Mucosa of rectum (tissue), 2 donors: Measurements from ENCODE around the gene TOM1L2.

Experiments used
- H3K27ac ChIP-seq, 2 donors: one replicate each; pipeline ENCODE4 v1.7.0; 2013; ENCODE audit warnings: inconsistent platforms in 2 of 2, low read depth in 2 of 2, low read length in 2 of 2
- H3K27me3 ChIP-seq, 2 donors: one replicate each; pipeline ENCODE4 v1.7.0; 2013; ENCODE audit warnings: low read length in 2 of 2; ENCODE audit not compliant: control insufficient read depth in 2 of 2, insufficient read depth in 2 of 2
- H3K36me3 ChIP-seq, 2 donors: one replicate each; pipeline ENCODE4 v1.7.0; 2013; ENCODE audit warnings: low read length in 2 of 2; ENCODE audit not compliant: control insufficient read depth in 2 of 2, insufficient read depth in 2 of 2
- H3K4me1 ChIP-seq, 2 donors: one replicate each; pipeline ENCODE4 v1.7.0; 2013; ENCODE audit warnings: low read length in 2 of 2, mild to moderate bottlenecking in 1 of 2; ENCODE audit not compliant: control insufficient read depth in 2 of 2, insufficient read depth in 2 of 2
- H3K4me3 ChIP-seq, 2 donors: one replicate each; pipeline ENCODE4 v1.7.0; 2013; ENCODE audit warnings: low read length in 2 of 2
- H3K9ac ChIP-seq, 2 donors: one replicate each; pipeline ENCODE4 v1.7.0; 2013; ENCODE audit warnings: low read length in 2 of 2, low read depth in 1 of 2, mild to moderate bottlenecking in 1 of 2
- H3K9me3 ChIP-seq, 2 donors: one replicate each; pipeline ENCODE4 v1.7.0; 2013; ENCODE audit warnings: low read length in 2 of 2; ENCODE audit not compliant: control insufficient read depth in 2 of 2
- donor health status: healthy.
- donor health status: Normal muscosa, but diverticular disease.

TOM1L2 gene

DNA sequence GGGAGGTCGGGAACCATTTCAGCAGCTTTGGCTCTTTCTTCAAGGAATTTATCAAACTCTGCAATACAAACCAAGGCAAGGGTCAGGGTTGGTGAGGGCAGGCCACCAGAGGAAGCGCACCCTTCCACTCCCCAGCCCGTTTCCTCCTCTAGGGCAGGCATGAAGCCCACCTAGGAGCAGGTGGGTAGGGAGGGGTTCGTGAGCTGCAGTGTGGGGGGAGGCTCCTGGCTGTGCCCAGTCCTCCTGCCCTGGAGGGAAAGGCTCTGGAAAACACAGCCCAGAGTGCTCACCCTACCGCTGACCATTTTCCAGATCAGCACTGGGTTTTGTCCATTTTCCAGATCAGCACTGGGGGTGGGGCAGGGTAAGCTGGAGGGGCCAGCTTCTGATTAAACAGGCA, 124.5 kb downstream of the TOM1L2 start:
- Histone ChIP-seq H3K27ac (no peak overlapping the region), H3K9me3 (no peaks in the 10 kb centered on the region), H3K9ac (no peak overlapping the region), H3K4me1 (peaks cover 18% of the 10 kb centered on the region in 2 donors), H3K36me3 (peaks cover 4 to 7% of the 10 kb centered on the region in 2 donors), H3K4me3 (no peak overlapping the region), H3K27me3 (no peaks in the 10 kb centered on the region)

DNA sequence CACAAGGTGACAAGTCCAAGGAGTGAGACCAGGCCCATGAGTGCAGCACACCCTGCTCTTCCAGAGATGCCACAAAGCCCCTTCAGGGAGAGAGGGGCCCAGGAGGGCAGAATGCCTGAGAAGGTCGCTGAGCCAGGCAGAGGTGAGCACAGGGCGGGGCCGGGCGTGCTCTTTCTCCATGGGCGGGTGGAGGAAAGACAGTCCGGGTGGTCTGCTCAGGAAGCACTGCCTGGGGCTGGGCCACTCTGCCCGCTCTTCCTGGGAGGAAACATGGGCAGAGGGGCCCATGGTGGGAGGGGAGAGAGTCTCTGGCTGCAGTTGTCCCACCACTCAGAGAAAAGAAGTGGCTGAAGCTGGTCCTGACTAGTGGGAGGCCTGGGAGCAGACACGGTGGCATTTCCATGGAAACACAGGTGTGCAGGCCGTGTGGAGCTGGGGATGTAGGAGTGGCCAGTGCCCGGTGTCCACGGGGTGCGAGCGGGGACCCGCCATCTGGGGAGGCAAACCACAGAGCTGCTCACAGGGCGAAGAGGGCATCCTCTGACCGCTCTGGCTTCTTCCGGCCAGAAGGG, 125.0 kb downstream of the TOM1L2 start:
- no peaks in the 10 kb centered on the region for H3K9me3 ChIP-seq
- H3K4me3 ChIP-seq, result no peak overlapping the region
- H3K36me3 ChIP-seq, result peaks cover 4 to 7% of the 10 kb centered on the region in 2 donors
- no peak overlapping the region for H3K9ac ChIP-seq
- no peak overlapping the region for H3K27ac ChIP-seq
- peaks cover 18% of the 10 kb centered on the region in 2 donors for H3K4me1 ChIP-seq
- no peaks in the 10 kb centered on the region for H3K27me3 ChIP-seq

DNA sequence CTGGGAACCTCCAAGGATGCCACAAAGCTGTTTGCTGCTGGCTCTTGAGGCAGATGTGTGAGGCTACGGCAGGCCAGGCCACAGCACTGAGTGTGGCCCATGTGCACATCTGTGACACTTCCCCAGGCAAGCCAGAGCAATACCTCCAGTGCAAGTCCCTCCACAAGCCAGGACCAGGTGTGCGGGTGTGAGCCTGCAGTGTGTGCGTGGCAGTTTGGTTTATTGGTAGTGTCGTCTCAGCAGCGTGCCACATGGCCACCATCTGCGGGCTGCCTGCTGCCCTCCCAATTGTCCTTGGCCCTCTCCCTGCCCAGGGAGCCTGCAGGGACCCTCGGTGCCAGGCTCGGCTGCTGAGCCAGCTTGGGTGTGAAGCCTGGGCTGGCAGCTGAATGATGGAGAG, 125.6 kb downstream of the TOM1L2 start:
- H3K4me3 ChIP-seq, result no peak overlapping the region
- H3K4me1 ChIP-seq, result peaks cover 18% of the 10 kb centered on the region in 2 donors
- peaks cover 4 to 7% of the 10 kb centered on the region in 2 donors for H3K36me3 ChIP-seq
- H3K9ac ChIP-seq, result no peak overlapping the region
- H3K27ac ChIP-seq, result no peak overlapping the region
- no peaks in the 10 kb centered on the region for H3K27me3 ChIP-seq
- H3K9me3 ChIP-seq, result no peaks in the 10 kb centered on the region

DNA sequence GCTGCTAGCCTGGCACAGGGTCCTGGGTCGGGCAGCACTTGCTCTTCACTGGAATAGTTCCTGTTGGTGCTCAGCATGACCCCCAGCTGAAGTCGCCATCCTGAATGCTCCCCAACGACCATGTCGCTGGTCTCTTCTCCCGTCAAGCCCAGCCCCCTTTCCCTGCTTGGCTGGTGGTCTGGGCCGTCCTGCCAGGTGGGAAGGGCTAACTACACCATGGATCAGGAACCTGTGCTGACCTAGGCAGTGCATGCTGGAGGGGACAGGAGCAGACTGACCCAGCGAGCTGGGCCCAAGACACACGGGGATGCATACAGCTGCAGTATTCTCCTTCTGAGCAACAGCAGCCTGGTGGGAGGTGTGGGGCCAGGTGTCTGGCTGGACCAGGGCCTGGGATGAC, 126.2 kb downstream of the TOM1L2 start:
- Histone ChIP-seq H3K9ac (no peak overlapping the region), H3K9me3 (no peaks in the 10 kb centered on the region), H3K4me3 (no peak overlapping the region), H3K4me1 (peaks cover 19 to 22% of the 10 kb centered on the region in 2 donors), H3K36me3 (peaks cover 3 to 4% of the 10 kb centered on the region in 2 donors), H3K27ac (no peak overlapping the region), H3K27me3 (no peaks in the 10 kb centered on the region)

DNA sequence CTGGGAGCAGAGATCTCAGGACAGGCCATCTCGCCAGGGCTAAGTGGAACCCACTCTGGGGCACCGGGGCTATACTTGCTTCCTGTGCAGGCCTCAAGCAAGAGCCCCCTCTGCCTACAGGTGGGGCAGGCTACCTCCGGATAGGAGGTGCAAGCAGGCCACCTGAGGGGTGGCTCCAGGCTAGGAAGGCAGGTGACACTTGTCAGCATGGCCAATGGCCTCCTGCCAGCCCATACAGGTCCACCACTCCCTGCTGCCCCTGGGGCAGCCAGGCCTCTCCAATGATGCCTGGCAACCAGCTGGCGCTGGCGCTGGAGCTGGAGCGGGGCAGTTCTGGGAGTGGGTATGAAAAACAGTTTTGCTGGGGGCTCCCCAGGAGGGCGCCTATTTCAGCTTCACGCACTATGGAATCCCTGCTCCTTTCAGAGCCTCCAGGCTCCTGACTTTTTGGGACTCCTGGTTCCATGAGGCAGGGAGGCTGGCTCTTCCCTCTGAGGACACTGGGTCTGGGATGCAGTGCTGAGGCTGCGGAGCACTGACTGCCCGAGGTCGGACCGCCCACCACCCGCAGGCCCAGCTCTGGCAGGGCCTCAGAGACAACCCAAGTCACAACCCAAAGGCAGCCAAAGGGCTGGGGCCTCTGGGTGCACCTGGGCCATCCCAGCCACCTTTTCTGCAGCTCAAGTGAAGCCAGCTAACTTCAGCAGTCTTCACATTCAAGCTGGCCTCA, 127.0 kb downstream of the TOM1L2 start:
- H3K4me3 ChIP-seq, result no peak overlapping the region
- H3K4me1 ChIP-seq, result peaks cover 22 to 29% of the 10 kb centered on the region in 2 donors
- no peak overlapping the region for H3K9ac ChIP-seq
- H3K36me3 ChIP-seq, result peaks cover 3 to 4% of the 10 kb centered on the region in 2 donors
- no peaks in the 10 kb centered on the region for H3K9me3 ChIP-seq
- no peaks in the 10 kb centered on the region for H3K27me3 ChIP-seq
- H3K27ac ChIP-seq, result no peak overlapping the region

DNA sequence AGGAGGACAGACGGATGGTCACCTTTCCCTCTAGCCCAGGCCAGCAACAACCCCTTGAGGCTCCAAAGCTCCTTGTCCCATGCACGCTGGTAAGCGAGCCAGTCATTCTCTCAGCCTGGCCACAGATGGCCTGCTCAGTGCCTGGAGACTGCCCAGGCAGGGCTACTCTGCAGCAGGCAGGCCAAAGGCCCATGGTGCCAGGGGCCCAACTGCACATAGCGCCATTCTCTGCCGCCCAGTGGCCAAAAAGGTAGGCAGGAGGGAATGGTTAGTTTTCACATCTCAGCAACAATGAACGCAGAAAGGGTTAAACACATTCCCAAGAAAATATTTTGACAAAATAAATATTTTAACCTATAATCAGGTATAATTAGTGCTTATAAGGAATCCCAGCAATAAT, 127.7 kb downstream of the TOM1L2 start:
- H3K4me3 ChIP-seq, result no peak overlapping the region
- no peak overlapping the region for H3K9ac ChIP-seq
- H3K9me3 ChIP-seq, result no peaks in the 10 kb centered on the region
- H3K36me3 ChIP-seq, result peaks cover 3 to 4% of the 10 kb centered on the region in 2 donors
- no peaks in the 10 kb centered on the region for H3K27me3 ChIP-seq
- H3K27ac ChIP-seq, result no peak overlapping the region
- peaks cover 20 to 28% of the 10 kb centered on the region in 2 donors for H3K4me1 ChIP-seq

DNA sequence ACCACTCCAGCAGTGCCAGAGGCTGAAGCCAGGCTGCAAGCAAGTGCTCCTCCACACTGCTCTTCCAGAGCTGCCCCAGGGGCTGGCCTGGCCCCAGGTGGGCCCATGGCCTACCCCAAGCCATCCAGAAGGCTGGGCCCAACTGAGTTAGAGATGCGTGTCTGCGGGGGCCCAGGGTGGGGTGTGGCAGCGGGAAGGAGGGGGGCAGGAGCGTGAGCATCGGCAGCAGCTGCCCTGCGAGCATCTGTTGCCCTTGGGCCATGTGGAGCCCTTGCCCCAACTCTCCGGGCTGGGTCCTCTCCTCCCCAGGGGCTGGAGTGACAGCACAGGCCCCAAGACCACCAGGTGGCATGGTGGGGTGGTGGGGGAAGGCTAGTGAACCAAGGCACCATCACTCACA, 128.1 kb downstream of the TOM1L2 start:
- no peak overlapping the region for H3K4me3 ChIP-seq
- H3K9me3 ChIP-seq, result no peaks in the 10 kb centered on the region
- H3K36me3 ChIP-seq, result peaks cover 3 to 4% of the 10 kb centered on the region in 2 donors
- H3K9ac ChIP-seq, result no peak overlapping the region
- H3K4me1 ChIP-seq, result peaks cover 20 to 28% of the 10 kb centered on the region in 2 donors
- no peaks in the 10 kb centered on the region for H3K27me3 ChIP-seq
- no peak overlapping the region for H3K27ac ChIP-seq

DNA sequence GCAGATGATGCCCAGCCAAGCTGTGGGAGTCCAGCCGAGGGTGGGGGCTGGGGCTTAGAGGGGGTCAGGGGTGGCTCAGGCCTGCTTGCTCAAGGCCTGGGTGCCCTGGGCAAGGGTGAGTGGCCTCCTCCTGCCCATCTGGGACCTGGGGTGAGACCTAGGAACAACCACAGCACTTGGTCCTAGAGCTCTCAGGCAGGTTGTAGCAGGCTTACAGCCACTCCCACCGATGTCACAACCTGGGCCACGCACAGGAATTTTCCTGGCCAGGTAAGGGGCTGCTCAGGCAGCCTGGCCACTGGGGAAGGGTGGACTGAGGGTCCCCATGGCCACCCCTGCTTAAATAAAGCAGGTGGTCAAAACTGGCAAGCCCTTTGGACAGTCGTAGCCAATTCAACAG, 129.1 kb downstream of the TOM1L2 start:
- H3K9ac ChIP-seq, result no peak overlapping the region
- no peak overlapping the region for H3K4me3 ChIP-seq
- H3K27me3 ChIP-seq, result no peaks in the 10 kb centered on the region
- H3K36me3 ChIP-seq, result peaks cover 3 to 4% of the 10 kb centered on the region in 2 donors
- H3K9me3 ChIP-seq, result no peaks in the 10 kb centered on the region
- H3K27ac ChIP-seq, result no peak overlapping the region
- peaks cover 25 to 27% of the 10 kb centered on the region in 2 donors for H3K4me1 ChIP-seq

DNA sequence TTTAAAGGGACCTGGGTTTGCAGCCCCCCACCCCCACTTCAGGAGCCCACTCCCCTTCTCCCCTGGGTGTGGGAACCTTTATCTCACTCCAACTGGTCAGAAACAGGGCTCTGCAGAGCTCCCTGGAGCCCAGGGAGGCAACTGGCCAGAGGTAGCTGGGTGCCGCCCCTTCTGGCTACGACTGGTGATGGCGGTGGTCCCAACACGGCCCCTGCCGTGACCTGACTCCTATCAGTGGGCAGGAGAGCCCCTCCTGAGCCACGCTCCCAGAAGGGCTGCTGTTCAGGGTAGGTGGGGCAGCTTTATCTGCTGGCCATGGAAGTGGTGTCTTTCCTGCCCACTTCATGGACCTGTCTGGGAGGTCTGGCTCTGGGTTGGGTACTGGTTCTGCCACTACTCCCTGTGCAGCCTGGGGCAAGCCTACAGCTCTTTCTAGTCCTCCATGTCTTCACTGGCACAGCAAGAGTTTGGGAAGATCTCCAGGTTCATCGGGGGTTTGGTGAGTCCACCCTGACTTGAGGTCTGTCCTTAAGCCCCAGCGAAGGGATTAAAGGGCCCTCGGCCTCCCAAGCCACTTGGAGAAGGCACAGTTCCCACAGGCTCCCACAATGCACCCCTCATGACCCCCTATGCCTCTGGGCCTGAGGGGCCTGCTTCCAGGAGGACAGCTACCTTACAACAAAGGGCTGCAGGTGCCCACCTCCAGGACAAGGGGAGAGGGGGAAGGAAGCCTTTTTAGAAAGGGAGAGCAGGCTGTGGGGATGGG, 129.9 kb downstream of the TOM1L2 start:
- Histone ChIP-seq H3K4me1 (peaks cover 32 to 35% of the 10 kb centered on the region in 2 donors), H3K9ac (no peak overlapping the region)

DNA sequence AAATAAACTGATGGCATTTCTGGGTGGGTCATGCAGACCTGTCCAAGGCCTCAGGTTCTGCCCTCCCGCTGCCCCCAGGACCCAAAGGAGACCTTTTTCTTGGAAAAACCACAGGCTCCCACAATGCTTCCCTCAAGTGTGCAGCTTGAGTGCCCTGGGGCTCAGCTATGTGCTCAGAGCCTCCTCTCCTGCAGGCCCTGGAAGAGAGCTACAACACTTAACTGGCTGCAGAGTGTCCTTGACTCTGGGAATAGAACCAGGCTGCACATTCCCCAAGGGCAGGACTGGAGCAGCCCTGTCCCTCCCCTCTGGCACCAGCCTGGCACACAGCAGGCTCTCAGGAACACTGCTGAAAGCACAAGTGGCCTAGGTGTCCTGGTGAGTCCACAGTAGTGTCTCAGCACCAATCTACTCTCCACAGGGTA, 130.6 kb downstream of the TOM1L2 start:
- Histone ChIP-seq H3K27ac (peak overlapping the region; percentile 20 to 100), H3K4me1 (peaks cover 34 to 39% of the 10 kb centered on the region in 2 donors), H3K36me3 (peaks cover 0 to 2% of the 10 kb centered on the region in 2 donors), H3K9ac (no peak overlapping the region), H3K27me3 (no peaks in the 10 kb centered on the region), H3K4me3 (no peak overlapping the region), H3K9me3 (no peaks in the 10 kb centered on the region)

More for the DNA sequence above, 129.9 kb downstream of the TOM1L2 start:
- H3K4me3 ChIP-seq, result no peak overlapping the region
- no peaks in the 10 kb centered on the region for H3K27me3 ChIP-seq
- H3K9me3 ChIP-seq, result no peaks in the 10 kb centered on the region
- peaks cover 3 to 4% of the 10 kb centered on the region in 2 donors for H3K36me3 ChIP-seq
- peak overlapping the region in 1 of 2 donors; percentile 100 for H3K27ac ChIP-seq
